ENCODE results near the gene TBX21.

TBX21 gene

GRCh38 chr17:47713980-47714700, 18.9 kb upstream of the TBX21 start:
- DNase-seq (ENCODE audit: low read depth): no peak
- TF ChIP-seq, protein P1, sequence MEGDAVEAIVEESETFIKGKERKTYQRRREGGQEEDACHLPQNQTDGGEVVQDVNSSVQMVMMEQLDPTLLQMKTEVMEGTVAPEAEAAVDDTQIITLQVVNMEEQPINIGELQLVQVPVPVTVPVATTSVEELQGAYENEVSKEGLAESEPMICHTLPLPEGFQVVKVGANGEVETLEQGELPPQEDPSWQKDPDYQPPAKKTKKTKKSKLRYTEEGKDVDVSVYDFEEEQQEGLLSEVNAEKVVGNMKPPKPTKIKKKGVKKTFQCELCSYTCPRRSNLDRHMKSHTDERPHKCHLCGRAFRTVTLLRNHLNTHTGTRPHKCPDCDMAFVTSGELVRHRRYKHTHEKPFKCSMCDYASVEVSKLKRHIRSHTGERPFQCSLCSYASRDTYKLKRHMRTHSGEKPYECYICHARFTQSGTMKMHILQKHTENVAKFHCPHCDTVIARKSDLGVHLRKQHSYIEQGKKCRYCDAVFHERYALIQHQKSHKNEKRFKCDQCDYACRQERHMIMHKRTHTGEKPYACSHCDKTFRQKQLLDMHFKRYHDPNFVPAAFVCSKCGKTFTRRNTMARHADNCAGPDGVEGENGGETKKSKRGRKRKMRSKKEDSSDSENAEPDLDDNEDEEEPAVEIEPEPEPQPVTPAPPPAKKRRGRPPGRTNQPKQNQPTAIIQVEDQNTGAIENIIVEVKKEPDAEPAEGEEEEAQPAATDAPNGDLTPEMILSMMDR (conservative IDR thresholded peaks at IDR 0.05; ENCODE audit: control insufficient read depth, insufficient read depth, low read depth, low read length): no peak
- no peak overlapping the region for H3K4me3 ChIP-seq (ENCODE audit: control insufficient read depth, low read depth, low read length)

DNA sequence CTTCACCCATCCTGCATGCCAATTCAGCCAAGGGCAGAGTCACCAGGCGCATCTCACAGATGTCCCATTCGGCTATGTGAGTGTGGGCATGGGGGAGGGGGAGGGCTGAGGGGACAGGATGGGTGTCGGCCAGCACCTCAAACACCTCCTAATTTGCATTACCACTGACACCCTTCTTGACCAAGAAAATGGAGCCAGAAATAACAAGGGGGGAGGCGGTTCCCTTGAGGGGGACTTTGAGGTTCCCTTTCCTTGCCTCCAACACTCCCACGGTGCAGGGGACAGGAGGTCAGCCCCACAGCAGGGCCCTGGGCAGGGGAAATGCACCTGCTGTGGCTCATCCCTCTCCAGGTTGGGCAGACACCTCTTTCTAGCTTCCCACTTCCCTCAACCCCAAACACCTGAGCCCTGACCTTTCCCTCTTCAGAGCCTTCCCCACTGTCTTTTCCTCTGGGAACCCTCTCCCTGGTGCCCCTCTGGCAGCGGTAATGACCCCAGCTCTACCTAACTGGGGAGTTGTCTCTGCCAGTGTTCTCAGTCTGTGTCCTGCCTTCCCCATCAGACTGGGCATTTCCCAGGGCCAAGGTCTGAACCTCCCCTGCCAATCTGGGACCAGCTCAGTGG, 18.2 kb upstream of the TBX21 start:
- DNase-seq (ENCODE audit: low read depth): no peak
- TF ChIP-seq, protein P1 (conservative IDR thresholded peaks at IDR 0.05; ENCODE audit: control insufficient read depth, insufficient read depth, low read depth, low read length): no peak
- H3K4me3 ChIP-seq (ENCODE audit: control insufficient read depth, low read depth, low read length): no peak overlapping the region

GRCh38 chr17:47715669-47716325, 17.2 kb upstream of the TBX21 start:
- DNase-seq (ENCODE audit: low read depth): no peak
- H3K4me3 ChIP-seq (ENCODE audit: control insufficient read depth, low read depth, low read length): no peak overlapping the region
- TF ChIP-seq, protein P1 (conservative IDR thresholded peaks at IDR 0.05; ENCODE audit: control insufficient read depth, insufficient read depth, low read depth, low read length): no peak

DNA sequence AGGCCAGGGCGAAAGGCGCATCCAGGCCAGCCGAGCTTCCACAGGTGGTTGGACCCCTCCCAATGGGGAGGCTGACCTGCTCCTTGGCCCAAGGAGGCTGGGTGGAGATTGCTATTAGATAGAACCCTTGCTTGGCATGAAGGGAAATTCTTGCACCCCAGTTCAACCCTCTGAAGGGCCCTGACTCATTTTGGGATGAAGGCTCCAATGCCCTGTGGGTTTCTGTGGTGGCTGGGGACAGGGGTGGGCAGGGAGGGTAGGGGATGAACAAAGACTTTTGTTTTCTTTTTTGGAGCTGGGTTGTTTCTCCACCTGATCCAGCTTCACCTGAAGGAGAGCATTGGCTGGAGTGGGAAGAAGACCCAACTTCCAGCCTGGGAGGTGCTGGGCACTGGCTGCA, 16.7 kb upstream of the TBX21 start:
- TF ChIP-seq, protein P1 (conservative IDR thresholded peaks at IDR 0.05; ENCODE audit: control insufficient read depth, insufficient read depth, low read depth, low read length): no peak
- no peak for DNase-seq (ENCODE audit: low read depth)
- H3K4me3 ChIP-seq (ENCODE audit: control insufficient read depth, low read depth, low read length): no peak overlapping the region

DNA sequence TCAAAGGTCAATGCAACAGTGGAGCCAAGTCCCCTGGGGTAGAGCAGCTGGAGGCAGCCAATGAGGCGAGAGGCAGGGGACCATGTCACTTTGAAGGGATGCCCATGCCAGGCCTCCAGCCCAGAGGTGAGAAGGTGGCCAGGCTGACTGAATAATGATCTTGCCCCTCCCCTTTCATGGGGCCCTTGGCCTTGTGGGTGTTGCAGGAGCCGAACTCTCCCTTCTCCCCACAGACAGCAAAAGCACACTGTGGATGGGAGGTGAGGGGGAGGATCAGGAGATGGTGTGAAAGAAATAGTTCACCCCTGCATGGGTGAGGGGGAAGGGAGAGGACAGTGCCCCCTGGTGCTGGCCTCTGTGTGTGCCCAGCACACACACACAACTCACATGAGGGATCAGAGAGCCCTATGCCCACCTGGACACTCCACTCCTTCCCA, 15.8 kb upstream of the TBX21 start:
- DNase-seq (ENCODE audit: low read depth): no peak
- TF ChIP-seq, protein P1 (conservative IDR thresholded peaks at IDR 0.05; ENCODE audit: control insufficient read depth, insufficient read depth, low read depth, low read length): peak; percentile 50
- no peak overlapping the region for H3K4me3 ChIP-seq (ENCODE audit: control insufficient read depth, low read depth, low read length)

GRCh38 chr17:47717979-47718621, 14.9 kb upstream of the TBX21 start:
- TF ChIP-seq, protein P1 (conservative IDR thresholded peaks at IDR 0.05; ENCODE audit: control insufficient read depth, insufficient read depth, low read depth, low read length): no peak
- H3K4me3 ChIP-seq (ENCODE audit: control insufficient read depth, low read depth, low read length): no peak overlapping the region
- DNase-seq (ENCODE audit: low read depth): peak; percentile 43
